K562 (cell line): ENCODE results near the gene PPIL6. TPM values are rescaled to one million over a fixed set of nuclear protein-coding genes. Genes with fewer than 3 reads are reported as not detected.
A peak's percentile ranks its signal among the peaks of the same experiment; 100 is the strongest.

ENCODE experiments used
- ATAC-seq: fragments of 200-7000 bp; cut with Tn5 transposase; 3 replicates; pipeline ENCODE4 v1.9.1; 2020; ENCODE audit warnings: moderate library complexity
- BruUV-seq: library from RNA; stranded (reverse); fragments of 400-500 nt; replicated peaks from 2 replicates; lab custom pipeline; 2021; lab: Mats Ljungman, UMichigan
- CTCF ChIA-PET: fragments of 300-600 bp; formaldehyde crosslinking; extraction: SDS; loops from one replicate; lab custom pipeline; 2021; ENCODE audit warnings: low intra/inter-chr PET ratio; lab: Yijun Ruan, JAX
- POLR2A ChIA-PET: fragments of 300-600, 350-650 bp; sonication (Branson Sonifier 250); formaldehyde crosslinking; extraction: SDS; loops from one replicate; lab custom pipeline; 2021; ENCODE audit warnings: antibody characterized with exemption, inconsistent platforms; lab: Yijun Ruan, JAX
- DNase-seq, 4 experiments: peaks; one replicate each; pipeline versions ENCODE4 v3.0.0 to v3.0.0-alpha.2; 2011 to 2018; ENCODE audit warnings: low spot score in 3 of 4, mixed read lengths in 3 of 4; ENCODE audit errors: extremely low read depth in 1 of 4
- FAIRE-seq: peaks from 2 replicates; lab custom pipeline; 2011; peaks lifted over from hg19 to GRCh38; lab: Jason Lieb, UNC
- H2AFZ ChIP-seq: 2 replicates; pipeline ENCODE4 v1.6.0; 2011; ENCODE audit warnings: low read depth, low read length, control low read depth, inconsistent platforms
- H3K27ac ChIP-seq: fragments of 200-600 bp; 3 replicates; pipeline ENCODE4 v1.8.0; 2011; ENCODE audit warnings: low read depth, mild to moderate bottlenecking, control low read depth, inconsistent platforms, low read length, moderate library complexity, mixed read lengths; ENCODE audit errors: extremely low read depth
- H3K27me3 ChIP-seq, 2 experiments: fragments of 300-600 bp in 1 of 2; 2 replicates in 1 of 2; 3 replicates in 1 of 2; pipeline versions ENCODE4 v1.6.0 to v1.8.0; 2011; ENCODE audit warnings: inconsistent platforms in 2 of 2, low read length in 2 of 2, mild to moderate bottlenecking in 1 of 2, mixed read lengths in 1 of 2, moderate library complexity in 1 of 2; ENCODE audit not compliant: control insufficient read depth in 2 of 2, insufficient read depth in 2 of 2
- H3K36me3 ChIP-seq: fragments of 300-600 bp; 3 replicates; pipeline ENCODE4 v1.8.0; 2011; ENCODE audit warnings: mild to moderate bottlenecking, low read length, inconsistent platforms; ENCODE audit not compliant: control insufficient read depth, insufficient read depth
- H3K4me1 ChIP-seq, 2 experiments: fragments of 200-600 bp in 1 of 2; replicated peaks in 1 of 2; 2 replicates in 1 of 2; 3 replicates in 1 of 2; pipeline versions ENCODE4 v1.5.1 to v1.8.0; 2011; ENCODE audit warnings: inconsistent platforms in 2 of 2, low read length in 2 of 2, mild to moderate bottlenecking in 1 of 2, mixed read lengths in 1 of 2, moderate library complexity in 1 of 2; ENCODE audit not compliant: control insufficient read depth in 2 of 2, insufficient read depth in 2 of 2
- H3K4me2 ChIP-seq: 2 replicates; pipeline ENCODE4 v1.6.1; 2011; ENCODE audit warnings: low read length, control low read depth, inconsistent platforms, mixed read lengths; ENCODE audit not compliant: insufficient read depth
- H3K4me3 ChIP-seq: fragments of 200-600 bp; sonication (generic), shearing (Covaris generic); 2 replicates; pipeline ENCODE4 v1.5.1; 2016; ENCODE audit warnings: control low read depth, inconsistent platforms
- H3K79me2 ChIP-seq: fragments of 200-600 bp; 3 replicates; pipeline ENCODE4 v1.8.0; 2011; ENCODE audit warnings: low read length, inconsistent platforms; ENCODE audit not compliant: control insufficient read depth, insufficient read depth
- H3K9ac ChIP-seq, 2 experiments: 2 replicates each; pipeline versions ENCODE4 v1.6.0 to v1.6.1; 2011; ENCODE audit warnings: low read depth in 2 of 2, low read length in 2 of 2, control low read depth in 1 of 2, inconsistent platforms in 1 of 2, mild to moderate bottlenecking in 1 of 2, mixed read lengths in 1 of 2; ENCODE audit not compliant: insufficient read depth in 1 of 2
- H3K9me1 ChIP-seq: one replicate; pipeline ENCODE4 v1.6.0; 2011; ENCODE audit warnings: inconsistent platforms, mild to moderate bottlenecking, low read length, moderate library complexity; ENCODE audit not compliant: control insufficient read depth, insufficient read depth
- H3K9me3 ChIP-seq: replicated peaks from 2 replicates; pipeline ENCODE4 v1.5.1; 2011; ENCODE audit warnings: low read depth, low read length, inconsistent platforms; ENCODE audit not compliant: control insufficient read depth, insufficient read depth
- H4K20me1 ChIP-seq: replicated peaks from 2 replicates; pipeline ENCODE4 v1.6.1; 2011; ENCODE audit warnings: low read length, inconsistent platforms, mixed read lengths; ENCODE audit not compliant: control insufficient read depth, insufficient read depth
- DPF2 ChIP-seq: fragments of 450-650 bp; IDR thresholded peaks from 2 replicates; pipeline ENCODE4 v1.6.1; 2016
- E2F1 ChIP-seq: sonication (generic); formaldehyde crosslinking; IDR thresholded peaks from 2 replicates; pipeline ENCODE4 v1.8.1; 2023; ENCODE audit warnings: mild to moderate bottlenecking, missing genetic modification reagents, moderate library complexity
- ETS2 ChIP-seq: IDR thresholded peaks from 2 replicates; pipeline ENCODE4 v1.6.1; 2016; ENCODE audit warnings: borderline replicate concordance, missing genetic modification characterization, mild to moderate bottlenecking, moderate library complexity, missing compliant biosample characterization; ENCODE audit not compliant: poor library complexity, severe bottlenecking
- NR4A1 ChIP-seq, 2 experiments: fragments of 250-450 bp in 1 of 2; fragments of 450-650 bp in 1 of 2; sonication (Bioruptor Pico) in 1 of 2; IDR thresholded peaks; 2 replicates each; pipeline versions ENCODE4 v1.4.0 to v1.6.1; 2016 to 2020; ENCODE audit warnings: mild to moderate bottlenecking in 2 of 2, missing compliant biosample characterization in 1 of 2, missing genetic modification characterization in 1 of 2, moderate library complexity in 1 of 2
- PHF20 ChIP-seq: fragments of 450-650 bp; IDR thresholded peaks from 2 replicates; pipeline ENCODE4 v1.6.1; 2018; ENCODE audit not compliant: partially characterized antibody
- ZNF707 ChIP-seq: fragments of 250-450 bp; sonication (Bioruptor Pico); conservative IDR thresholded peaks from 2 replicates; pipeline ENCODE4 v1.8.0; 2022; ENCODE audit warnings: inconsistent platforms, mild to moderate bottlenecking, moderate library complexity
- ZNF79 ChIP-seq: fragments of 250-450 bp; sonication (Bioruptor Pico); IDR thresholded peaks from 2 replicates; pipeline ENCODE4 v1.4.0; 2020; ENCODE audit warnings: low read depth, mild to moderate bottlenecking, moderate library complexity
- WGBS: fragments of 100-300 bp; shearing (Covaris generic); methylation state at CpG from one replicate; pipeline ENCODE4 v1.1.6; 2016; ENCODE audit warnings: low coverage, mixed read lengths; ENCODE audit not compliant: insufficient coverage; ENCODE audit errors: missing lambda C conversion rate; 5-methylcytosine and 5-hydroxymethylcytosine counted together
- in situ Hi-C: fragments of 300-500 bp; cut with MboI; formaldehyde crosslinking; loops from 4 replicates; pipeline ENCODE4 v1.15.0; 2018; ENCODE audit warnings: inconsistent platforms, mixed read lengths
- intact Hi-C: fragments of 100-400 bp; cut with micrococcal nuclease; formaldehyde crosslinking; loops from 2 replicates; pipeline ENCODE4 v1.14.2; 2022
- polyA plus RNA-seq, 8 experiments: library from polyadenylated mRNA; depleted of rRNA in 4 of 8; stranded (reverse) in 5 of 8; unstranded in 3 of 8; fragments of >200 nt; fragmentation: Nextera tagmentation in 2 of 8; fragmentation: Illumina TruSeq in 1 of 8; extraction: Ambion mirVana in 2 of 8; extraction: Trizol in 1 of 8; gene quantifications; 2 replicates each; pipeline versions ENCODE4 v1.2.1 to v1.2.3, GENCODE V29; 2011 to 2014; ENCODE audit warnings: inconsistent platforms in 1 of 8, missing spikeins in 1 of 8
- total RNA-seq, 7 experiments: library from RNA; depleted of rRNA in 6 of 7; stranded (reverse); fragments of >200 nt in 6 of 7; fragmentation: Illumina TruSeq in 2 of 7; extraction: Trizol in 2 of 7; gene quantifications; 2 replicates each; pipeline versions ENCODE4 v1.2.1 to v1.2.3, GENCODE V29; 2011 to 2021; ENCODE audit warnings: low replicate concordance in 1 of 7
- TF ChIP-seq, protein P1 (sequence below): fragments of 450-650 bp; IDR thresholded peaks from 2 replicates; pipeline ENCODE4 v1.6.1; 2017; ENCODE audit warnings: antibody characterized with exemption
- TF ChIP-seq, protein P2 (sequence below): fragments of 450-650 bp; IDR thresholded peaks from 2 replicates; pipeline ENCODE4 v1.6.1; 2017; ENCODE audit warnings: antibody characterized with exemption, mild to moderate bottlenecking

Gene PPIL6
- total and polyA plus RNA-seq, 9 of the 15 experiments (the other 6 are each of a cell fraction or from before 2014, with no cell fraction given): 0.03 to 0.98 (median 0.41) TPM; not detected in 1

DNA sequence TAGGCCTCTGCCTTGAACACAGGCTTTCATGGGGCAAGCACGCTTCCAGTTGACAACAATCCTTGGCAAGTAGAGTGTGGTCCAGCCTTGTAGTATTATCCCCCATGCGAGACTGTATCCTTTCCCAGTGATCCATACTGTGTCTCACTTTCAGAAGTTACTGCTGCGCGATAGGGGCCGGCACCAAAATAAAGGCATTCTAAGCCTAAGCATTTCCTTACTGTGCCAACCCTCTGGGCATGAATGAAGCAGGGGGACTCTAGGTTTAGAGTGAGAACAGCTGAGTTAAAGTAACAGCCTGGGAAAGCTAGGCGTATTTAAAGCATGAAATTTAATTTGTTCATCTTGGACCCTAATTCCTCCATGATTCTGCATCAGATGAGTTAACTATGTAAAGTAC is 97.5 kb downstream of the PPIL6 start:
- no peak for TF ChIP-seq ZNF707
- TF ChIP-seq PHF20: no peak
- TF ChIP-seq, protein P1, sequence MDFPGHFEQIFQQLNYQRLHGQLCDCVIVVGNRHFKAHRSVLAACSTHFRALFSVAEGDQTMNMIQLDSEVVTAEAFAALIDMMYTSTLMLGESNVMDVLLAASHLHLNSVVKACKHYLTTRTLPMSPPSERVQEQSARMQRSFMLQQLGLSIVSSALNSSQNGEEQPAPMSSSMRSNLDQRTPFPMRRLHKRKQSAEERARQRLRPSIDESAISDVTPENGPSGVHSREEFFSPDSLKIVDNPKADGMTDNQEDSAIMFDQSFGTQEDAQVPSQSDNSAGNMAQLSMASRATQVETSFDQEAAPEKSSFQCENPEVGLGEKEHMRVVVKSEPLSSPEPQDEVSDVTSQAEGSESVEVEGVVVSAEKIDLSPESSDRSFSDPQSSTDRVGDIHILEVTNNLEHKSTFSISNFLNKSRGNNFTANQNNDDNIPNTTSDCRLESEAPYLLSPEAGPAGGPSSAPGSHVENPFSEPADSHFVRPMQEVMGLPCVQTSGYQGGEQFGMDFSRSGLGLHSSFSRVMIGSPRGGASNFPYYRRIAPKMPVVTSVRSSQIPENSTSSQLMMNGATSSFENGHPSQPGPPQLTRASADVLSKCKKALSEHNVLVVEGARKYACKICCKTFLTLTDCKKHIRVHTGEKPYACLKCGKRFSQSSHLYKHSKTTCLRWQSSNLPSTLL: no peak
- TF ChIP-seq E2F1 (CRISPR knock-in tag): no peak
- TF ChIP-seq DPF2: 0 out of 2 replicates have a peak, but pooled peaks have one; percentile 3
- TF ChIP-seq, protein P2, sequence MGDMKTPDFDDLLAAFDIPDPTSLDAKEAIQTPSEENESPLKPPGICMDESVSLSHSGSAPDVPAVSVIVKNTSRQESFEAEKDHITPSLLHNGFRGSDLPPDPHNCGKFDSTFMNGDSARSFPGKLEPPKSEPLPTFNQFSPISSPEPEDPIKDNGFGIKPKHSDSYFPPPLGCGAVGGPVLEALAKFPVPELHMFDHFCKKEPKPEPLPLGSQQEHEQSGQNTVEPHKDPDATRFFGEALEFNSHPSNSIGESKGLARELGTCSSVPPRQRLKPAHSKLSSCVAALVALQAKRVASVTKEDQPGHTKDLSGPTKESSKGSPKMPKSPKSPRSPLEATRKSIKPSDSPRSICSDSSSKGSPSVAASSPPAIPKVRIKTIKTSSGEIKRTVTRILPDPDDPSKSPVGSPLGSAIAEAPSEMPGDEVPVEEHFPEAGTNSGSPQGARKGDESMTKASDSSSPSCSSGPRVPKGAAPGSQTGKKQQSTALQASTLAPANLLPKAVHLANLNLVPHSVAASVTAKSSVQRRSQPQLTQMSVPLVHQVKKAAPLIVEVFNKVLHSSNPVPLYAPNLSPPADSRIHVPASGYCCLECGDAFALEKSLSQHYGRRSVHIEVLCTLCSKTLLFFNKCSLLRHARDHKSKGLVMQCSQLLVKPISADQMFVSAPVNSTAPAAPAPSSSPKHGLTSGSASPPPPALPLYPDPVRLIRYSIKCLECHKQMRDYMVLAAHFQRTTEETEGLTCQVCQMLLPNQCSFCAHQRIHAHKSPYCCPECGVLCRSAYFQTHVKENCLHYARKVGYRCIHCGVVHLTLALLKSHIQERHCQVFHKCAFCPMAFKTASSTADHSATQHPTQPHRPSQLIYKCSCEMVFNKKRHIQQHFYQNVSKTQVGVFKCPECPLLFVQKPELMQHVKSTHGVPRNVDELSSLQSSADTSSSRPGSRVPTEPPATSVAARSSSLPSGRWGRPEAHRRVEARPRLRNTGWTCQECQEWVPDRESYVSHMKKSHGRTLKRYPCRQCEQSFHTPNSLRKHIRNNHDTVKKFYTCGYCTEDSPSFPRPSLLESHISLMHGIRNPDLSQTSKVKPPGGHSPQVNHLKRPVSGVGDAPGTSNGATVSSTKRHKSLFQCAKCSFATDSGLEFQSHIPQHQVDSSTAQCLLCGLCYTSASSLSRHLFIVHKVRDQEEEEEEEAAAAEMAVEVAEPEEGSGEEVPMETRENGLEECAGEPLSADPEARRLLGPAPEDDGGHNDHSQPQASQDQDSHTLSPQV: 0 out of 2 replicates have a peak, but pooled peaks have one; percentile 12
- TF ChIP-seq ZNF79 (CRISPR knock-in tag): no peak
- TF ChIP-seq ETS2 (tag): no peak
- no peak for TF ChIP-seq NR4A1 (CRISPR knock-in tag; IDR thresholded peaks at IDR 0.05)
- no peak for TF ChIP-seq NR4A1 (tag; IDR thresholded peaks at IDR 0.05)
- peak overlapping the region; percentile 65 for H2AFZ ChIP-seq
- H4K20me1 ChIP-seq: no peaks in the 10 kb centered on the region
- POLR2A ChIA-PET: no interaction called here
- no peak for DNase-seq
- FAIRE-seq: no peak
- H3K9me1 ChIP-seq: no peaks in the 10 kb centered on the region
- H3K9me3 ChIP-seq: no peaks in the 10 kb centered on the region
- no peak overlapping the region for H3K9ac ChIP-seq
- CTCF ChIA-PET: no interaction called here
- 89% methylated on average over 6 of the region's 6 CpGs for WGBS
- no peak overlapping the region for H3K4me3 ChIP-seq
- no peaks in the 10 kb centered on the region for H3K36me3 ChIP-seq
- H3K4me1 ChIP-seq: peaks cover 31 to 43% of the 10 kb centered on the region in 2 experiments
- H3K4me2 ChIP-seq: peak overlapping the region; percentile 33; the same call in 1 of the 2 replicates
- no peak for ATAC-seq
- intact Hi-C loops: no loop called here
- in situ Hi-C loops: no loop called here
- BruUV-seq: no TSS peak
- no peak overlapping the region for H3K27ac ChIP-seq
- H3K27me3 ChIP-seq: no peaks in the 10 kb centered on the region
- no peaks in the 10 kb centered on the region for H3K79me2 ChIP-seq
